Posterior vena cava (tissue), 2 donors: ENCODE measurements around the gene NPHP3. TPM values are rescaled to one million over a fixed set of nuclear protein-coding genes. Genes with fewer than 3 reads are reported as not detected.
"Not testable (repeated sequence)": the region's sequence is repeated elsewhere in the genome, so short reads cannot be mapped to it uniquely, and the experiment has no call there.

ENCODE experiments used
- DNase-seq: peaks from one replicate; pipeline ENCODE4 v3.0.0-alpha.2; 2020; ENCODE audit warnings: low spot score
- intact Hi-C, 2 donors: fragments of 100-400 bp; cut with DNase I; formaldehyde crosslinking; loops; one replicate each; pipeline versions ENCODE4 v1.14.1 to v1.14.2; 2022 to 2023
- total RNA-seq, 2 donors: library from RNA; stranded (reverse); fragmentation: NEBNext Ultra II Directional; extraction: Animal tissue kit (Norgen Biotek cat#: 25700); gene quantifications; one replicate each; pipeline ENCODE4 v1.2.1, GENCODE V29; 2021
- donor health status: DM: yes; HTN: yes; CAD: no.
- donor health status: DM: yes; HTN: yes; CAD: no.

NPHP3 gene
- total RNA-seq, 2 donors from 2014 or later: 22.1 to 24.9 TPM

DNA sequence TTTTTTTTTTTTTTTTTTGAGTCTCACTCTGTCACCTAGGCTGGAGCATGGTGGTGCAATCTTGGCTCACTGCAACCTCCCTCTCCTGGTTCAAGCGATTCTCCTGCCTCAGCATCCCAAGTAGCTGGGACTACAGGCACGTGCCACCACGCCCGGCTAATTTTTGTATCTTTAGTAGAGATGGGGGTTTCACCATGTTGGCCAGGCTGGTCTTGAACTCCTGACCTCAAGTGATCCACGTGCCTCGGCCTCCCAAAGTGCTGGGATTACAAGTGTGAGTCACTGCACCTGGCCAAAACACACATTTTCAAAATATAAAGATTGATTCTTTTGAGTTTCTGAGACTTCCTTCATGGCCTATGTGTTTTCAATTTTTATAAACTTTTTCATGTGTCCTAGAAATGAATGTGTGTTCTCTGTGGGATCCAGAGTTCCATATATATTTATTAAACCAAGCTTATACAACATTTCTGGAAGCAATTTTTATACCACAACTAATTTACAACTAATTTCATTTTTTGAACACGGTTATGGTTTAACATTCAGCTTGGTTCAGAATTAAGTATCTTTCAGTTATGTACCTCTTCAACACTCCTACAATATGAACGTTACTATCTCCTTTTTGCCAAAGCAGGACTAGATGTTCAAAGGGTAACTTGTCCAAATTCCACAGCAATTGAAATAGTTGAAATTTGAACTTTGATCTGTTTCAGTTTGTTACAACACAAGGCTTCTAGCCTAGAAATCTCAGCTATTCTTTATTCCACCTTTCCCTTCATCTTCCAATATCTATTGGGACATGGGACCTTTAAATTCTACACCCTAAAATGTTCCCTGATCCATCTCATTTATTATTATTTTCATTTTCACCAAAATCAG lies 64.1 kb downstream of the NPHP3 start:
- intact Hi-C loops: no loop called here
- no peak for DNase-seq

DNA sequence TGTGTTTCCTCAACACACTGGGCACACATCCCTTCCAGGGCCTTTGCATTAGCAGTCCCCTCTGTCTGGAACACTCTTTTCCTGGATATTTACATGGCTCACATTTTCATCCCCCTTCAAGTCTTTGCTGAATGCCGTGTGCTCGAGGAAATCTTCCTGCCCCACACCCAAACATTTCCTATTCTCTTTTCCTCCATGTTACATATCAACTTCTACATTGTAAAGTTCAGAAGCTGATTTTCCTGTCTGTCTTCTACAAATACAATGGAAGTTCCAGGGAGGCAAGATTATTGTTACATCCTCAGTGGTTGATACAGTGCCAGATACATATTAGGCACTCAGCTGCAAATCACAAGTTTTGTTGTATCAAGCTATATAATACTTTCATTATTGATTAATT lies 66.7 kb downstream of the NPHP3 start:
- intact Hi-C loops: no loop called here
- DNase-seq: no peak

DNA sequence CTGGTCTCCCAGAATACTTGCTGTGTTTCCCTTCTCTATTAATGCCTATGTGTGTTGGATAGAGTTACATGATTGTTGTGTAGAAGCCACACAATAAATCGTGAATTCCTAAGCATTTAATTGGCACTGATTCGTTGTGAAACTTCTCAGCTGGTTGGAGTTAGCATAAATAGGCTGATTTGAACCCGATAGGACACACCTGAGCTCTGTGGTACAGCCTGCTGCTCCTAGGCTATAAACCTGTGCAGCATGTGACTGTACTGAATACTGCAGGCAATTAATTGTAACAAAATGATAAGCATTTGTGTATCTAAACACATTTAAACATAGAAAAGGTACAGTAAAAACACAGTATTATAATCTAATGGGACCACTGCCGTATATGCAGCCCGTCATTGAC lies 67.5 kb downstream of the NPHP3 start:
- no peak for DNase-seq
- intact Hi-C loops: no loop called here

DNA sequence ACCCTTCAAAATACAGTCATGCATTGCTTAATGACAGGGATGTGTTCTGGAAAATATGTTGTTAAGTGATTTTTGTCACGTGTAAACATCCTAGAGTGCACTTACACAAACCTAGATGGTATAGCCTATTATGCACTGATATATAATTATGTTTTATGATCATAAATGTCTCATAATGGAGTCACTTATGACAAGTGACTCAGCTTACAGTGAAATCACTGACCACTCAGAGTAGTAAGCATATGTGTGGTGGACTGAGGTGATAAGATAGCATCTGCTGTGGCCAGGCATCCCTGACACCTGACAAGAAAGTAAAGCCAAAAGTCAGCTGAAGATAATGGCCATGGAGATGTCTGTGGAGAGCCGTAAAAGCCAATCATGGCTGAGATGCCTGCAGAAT lies 68.0 kb downstream of the NPHP3 start:
- intact Hi-C loops: no loop called here

DNA sequence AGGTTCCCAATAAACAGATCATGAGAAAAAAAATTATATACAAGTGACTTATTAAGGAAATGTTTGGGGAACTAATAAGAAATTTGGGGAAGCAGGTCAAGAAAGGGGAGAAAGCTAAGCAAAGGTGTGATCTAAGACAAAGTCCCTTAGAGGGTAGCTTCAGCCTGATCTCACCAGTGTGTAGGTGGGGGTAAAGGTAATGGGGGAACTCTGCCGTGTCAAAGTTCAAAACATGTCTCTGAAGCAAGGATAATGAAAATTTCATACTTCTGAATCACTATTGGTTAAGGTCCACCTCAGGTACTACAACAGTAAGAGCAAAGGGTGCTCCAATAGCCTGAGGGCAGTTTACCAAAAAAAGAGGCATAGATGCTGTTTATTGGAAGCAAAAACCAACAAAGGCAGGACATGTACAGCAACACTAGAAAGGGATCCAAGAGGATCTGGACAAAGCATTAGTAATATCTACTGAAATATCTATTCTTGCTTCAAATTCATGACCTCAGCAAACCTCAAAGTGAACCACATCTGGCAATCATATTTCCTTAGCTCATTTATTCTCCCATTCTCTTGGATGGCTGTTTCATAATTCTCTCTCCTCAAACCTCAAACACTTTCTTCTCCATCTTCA lies 69.5 kb downstream of the NPHP3 start:
- DNase-seq: no peak
- intact Hi-C loops: no loop called here

More for the DNA sequence above, 68.0 kb downstream of the NPHP3 start:
- DNase-seq: no peak

GRCh38 chr3:132650153-132650552 lies 72.1 kb downstream of the NPHP3 start:
- no peak for DNase-seq
- intact Hi-C loops: no loop called here

GRCh38 chr3:132645058-132645457 lies 77.2 kb downstream of the NPHP3 start:
- DNase-seq: no peak
- intact Hi-C loops: no loop called here

- intact Hi-C loops: loop anchor here in 1 of 2 donors (2.0 kb wide), 1 partner anchor 107 kb away; no protein-coding TSS in a partner anchor
- no peak for DNase-seq
These were observed 78.8 kb downstream of the NPHP3 start for GRCh38 chr3:132643366-132643765.

DNA sequence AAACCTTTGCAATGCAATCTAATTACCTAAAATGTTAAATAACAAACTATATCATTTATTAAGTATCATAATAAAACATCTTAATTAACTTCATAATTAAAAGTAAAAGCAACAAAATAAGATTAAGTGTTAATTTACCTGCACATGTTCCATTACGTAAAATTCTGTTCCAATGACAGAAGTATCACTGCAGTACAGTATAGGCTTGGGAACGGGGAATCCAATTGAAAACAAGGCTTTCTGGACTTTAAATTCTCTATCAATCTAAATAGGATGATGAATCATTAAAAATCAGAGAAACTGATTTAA lies 79.7 kb downstream of the NPHP3 start:
- DNase-seq: no peak
- intact Hi-C loops: loop anchor here in 1 of 2 donors (2.0 kb wide), 1 partner anchor 106 kb away; no protein-coding TSS in a partner anchor

GRCh38 chr3:132641837-132642538 lies 80.2 kb downstream of the NPHP3 start:
- no peak for DNase-seq
- intact Hi-C loops: loop anchor here (2.0 kb wide), 2 partner anchors 105 to 107 kb away; no protein-coding TSS in a partner anchor

GRCh38 chr3:132641427-132641826 lies 80.8 kb downstream of the NPHP3 start:
- not testable (repeated sequence) for DNase-seq
- intact Hi-C loops: loop anchor here in 1 of 2 donors (2.0 kb wide), 1 partner anchor 107 kb away; no protein-coding TSS in a partner anchor

- DNase-seq: no peak
- intact Hi-C loops: no loop called here
These were observed 83.5 kb downstream of the NPHP3 start for GRCh38 chr3:132638706-132639105.

DNA sequence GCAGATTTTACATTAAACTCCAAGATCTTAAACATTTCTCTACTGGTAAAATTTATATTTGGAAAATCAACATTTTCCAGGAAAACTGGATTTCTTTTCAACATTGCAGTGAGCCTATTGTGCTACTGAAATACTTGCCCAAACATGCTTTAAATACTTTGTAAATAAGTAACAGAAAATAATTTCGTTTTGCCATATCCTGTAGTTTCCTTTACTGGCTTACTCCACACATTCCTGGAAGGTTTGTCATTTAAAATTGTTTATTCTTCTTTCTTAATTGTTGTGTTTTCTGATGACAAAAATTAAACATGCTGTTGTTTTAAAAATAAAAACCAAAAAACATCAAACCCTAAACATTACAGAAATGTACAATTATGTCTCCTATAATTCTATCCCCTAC lies 84.6 kb downstream of the NPHP3 start:
- intact Hi-C loops: no loop called here
- no peak for DNase-seq

GRCh38 chr3:132635052-132635451 lies 87.2 kb downstream of the NPHP3 start:
- DNase-seq: no peak
- intact Hi-C loops: no loop called here

Other genes with a start within 250 kb of the NPHP3 start
- gene ACKR4, start 125.1 kb downstream of the NPHP3 start, total RNA-seq: 1 to 10 TPM; 5.8 to 7.6 TPM
- 10 to 100 TPM; 17.1 to 18.6 TPM for gene ACAD11, start 62.6 kb downstream of the NPHP3 start, total RNA-seq
- gene UBA5, start 62.1 kb downstream of the NPHP3 start, total RNA-seq: 10 to 100 TPM; 31.6 to 37.2 TPM